Calu3 (cell line): ENCODE results near the gene AP3B1. TPM values are rescaled to one million over a fixed set of nuclear protein-coding genes. Genes with fewer than 3 reads are reported as not detected.
A peak's percentile ranks its signal among the peaks of the same experiment; 100 is the strongest.

Experiments
- BruUV-seq: library from RNA; stranded (reverse); fragments of 400-500 nt; replicated peaks from 2 replicates; lab custom pipeline; 2021; lab: Mats Ljungman, UMichigan
- CTCF ChIA-PET: fragments of 300-600 bp; sonication (Branson Sonifier 250); formaldehyde crosslinking; loops from one replicate; lab custom pipeline; 2022; ENCODE audit warnings: antibody characterized with exemption; lab: Charles Lee
- DNase-seq: peaks from one replicate; pipeline ENCODE4 v3.0.0; 2022
- H3K27ac Mint-ChIP-seq: one replicate; pipeline ENCODE4 v1.8.0; 2022; ENCODE audit warnings: mixed read lengths; ENCODE audit not compliant: unreplicated experiment
- H3K27me3 Mint-ChIP-seq: one replicate; pipeline ENCODE4 v1.8.0; 2022; ENCODE audit warnings: mixed read lengths; ENCODE audit not compliant: unreplicated experiment
- H3K36me3 Mint-ChIP-seq: one replicate; pipeline ENCODE4 v1.8.0; 2022; ENCODE audit warnings: mild to moderate bottlenecking, moderate library complexity, mixed read lengths; ENCODE audit not compliant: insufficient read depth, unreplicated experiment
- H3K4me1 Mint-ChIP-seq: one replicate; pipeline ENCODE4 v1.8.0; 2022; ENCODE audit warnings: mild to moderate bottlenecking, low read depth, mixed read lengths; ENCODE audit not compliant: unreplicated experiment
- H3K4me3 Mint-ChIP-seq: one replicate; pipeline ENCODE4 v1.8.0; 2022; ENCODE audit warnings: mild to moderate bottlenecking, low read depth, moderate library complexity, mixed read lengths; ENCODE audit not compliant: unreplicated experiment
- H3K9me3 Mint-ChIP-seq: one replicate; pipeline ENCODE4 v1.8.0; 2022; ENCODE audit warnings: low read depth, mixed read lengths; ENCODE audit not compliant: unreplicated experiment
- intact Hi-C: fragments of 100-400 bp; cut with micrococcal nuclease; formaldehyde crosslinking; loops from one replicate; pipeline ENCODE4 v1.10.0; 2022; ENCODE audit not compliant: unreplicated experiment
- total RNA-seq: library from RNA; stranded (reverse); gene quantifications from 2 replicates; pipeline ENCODE4 v1.2.3, GENCODE V29; 2022
- TF ChIP-seq, protein P1 (sequence below): fragments of 200-600 bp; IDR thresholded peaks from one replicate; pipeline ENCODE4 v1.8.0; 2022; ENCODE audit warnings: antibody characterized with exemption; ENCODE audit not compliant: unreplicated experiment

The AP3B1 gene
- total RNA-seq, 1 experiment from 2014 or later: 66.9 TPM

DNA sequence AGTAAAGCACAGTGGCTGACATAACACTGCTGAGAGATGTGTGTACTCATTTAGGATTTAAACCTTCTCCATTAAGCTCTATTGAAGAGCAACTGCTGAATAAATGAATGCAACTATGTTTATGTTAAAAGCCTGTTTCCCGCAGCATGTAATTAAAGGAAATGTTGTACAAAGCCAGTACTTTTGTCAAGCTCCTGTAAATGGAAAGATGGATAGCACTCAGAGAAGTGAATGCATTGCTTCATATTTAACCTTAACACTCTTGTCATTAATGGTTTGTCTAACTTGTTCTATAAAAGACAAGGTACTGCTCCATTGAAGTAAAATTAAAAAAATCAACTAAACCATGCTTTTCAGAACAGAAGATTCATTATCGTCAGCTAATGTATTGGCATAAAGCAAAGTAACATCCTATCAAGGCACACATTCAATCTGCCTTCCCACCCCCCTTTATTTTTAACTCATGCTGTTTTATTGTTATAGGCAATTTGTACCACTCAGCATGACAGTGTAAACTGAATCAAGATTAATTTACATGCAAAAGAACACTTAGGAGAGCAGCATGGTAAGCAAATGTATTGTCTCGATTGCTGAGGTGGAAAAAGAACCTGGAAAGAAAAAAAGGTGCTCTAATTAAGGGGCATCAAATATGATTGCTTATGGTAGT lies 277.5 kb downstream of the AP3B1 start:
- BruUV-seq: no TSS peak
- no peak for DNase-seq
- no peaks in the 10 kb centered on the region for H3K27me3 Mint-ChIP-seq
- CTCF ChIA-PET: no interaction called here
- no peaks in the 10 kb centered on the region for H3K9me3 Mint-ChIP-seq
- no peaks in the 10 kb centered on the region for H3K4me1 Mint-ChIP-seq
- intact Hi-C loops: no loop called here
- TF ChIP-seq, protein P1, sequence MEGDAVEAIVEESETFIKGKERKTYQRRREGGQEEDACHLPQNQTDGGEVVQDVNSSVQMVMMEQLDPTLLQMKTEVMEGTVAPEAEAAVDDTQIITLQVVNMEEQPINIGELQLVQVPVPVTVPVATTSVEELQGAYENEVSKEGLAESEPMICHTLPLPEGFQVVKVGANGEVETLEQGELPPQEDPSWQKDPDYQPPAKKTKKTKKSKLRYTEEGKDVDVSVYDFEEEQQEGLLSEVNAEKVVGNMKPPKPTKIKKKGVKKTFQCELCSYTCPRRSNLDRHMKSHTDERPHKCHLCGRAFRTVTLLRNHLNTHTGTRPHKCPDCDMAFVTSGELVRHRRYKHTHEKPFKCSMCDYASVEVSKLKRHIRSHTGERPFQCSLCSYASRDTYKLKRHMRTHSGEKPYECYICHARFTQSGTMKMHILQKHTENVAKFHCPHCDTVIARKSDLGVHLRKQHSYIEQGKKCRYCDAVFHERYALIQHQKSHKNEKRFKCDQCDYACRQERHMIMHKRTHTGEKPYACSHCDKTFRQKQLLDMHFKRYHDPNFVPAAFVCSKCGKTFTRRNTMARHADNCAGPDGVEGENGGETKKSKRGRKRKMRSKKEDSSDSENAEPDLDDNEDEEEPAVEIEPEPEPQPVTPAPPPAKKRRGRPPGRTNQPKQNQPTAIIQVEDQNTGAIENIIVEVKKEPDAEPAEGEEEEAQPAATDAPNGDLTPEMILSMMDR: no peak
- no peak overlapping the region for H3K27ac Mint-ChIP-seq
- H3K4me3 Mint-ChIP-seq: no peak overlapping the region
- no peaks in the 10 kb centered on the region for H3K36me3 Mint-ChIP-seq

DNA sequence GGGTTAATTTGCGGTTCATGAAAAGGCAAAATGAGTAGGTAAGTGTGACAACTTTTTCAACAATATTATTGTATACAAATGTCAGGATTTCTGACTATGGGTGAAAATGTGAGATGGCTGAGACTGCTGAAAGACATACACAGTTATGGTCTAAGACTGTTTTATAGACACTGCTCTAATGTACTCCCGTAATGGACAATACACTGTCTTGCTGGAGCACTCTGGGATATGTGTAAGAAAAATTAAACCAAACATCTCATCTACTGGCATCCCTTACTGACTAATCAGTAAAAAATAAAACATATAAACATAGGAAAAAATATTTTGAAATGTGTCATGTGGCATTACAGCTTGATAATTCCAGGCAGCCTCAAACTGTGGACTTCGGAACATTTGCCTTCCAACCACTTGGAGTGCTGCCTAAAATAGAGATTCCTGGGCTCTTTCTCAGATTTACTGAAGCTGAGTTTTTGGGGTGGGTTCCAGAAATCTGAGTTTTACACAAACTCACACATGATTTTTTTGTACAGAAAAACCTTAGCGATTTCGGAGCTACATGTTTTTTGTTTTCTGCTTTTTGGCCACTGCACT lies 284.5 kb downstream of the AP3B1 start:
- Mint-ChIP-seq H3K27me3 (no peaks in the 10 kb centered on the region), H3K36me3 (no peaks in the 10 kb centered on the region), H3K27ac (no peak overlapping the region), H3K4me1 (peaks cover 7% of the 10 kb centered on the region), H3K9me3 (no peaks in the 10 kb centered on the region), H3K4me3 (no peak overlapping the region)
- no TSS peak for BruUV-seq
- CTCF ChIA-PET: interaction anchor here (0.9 kb wide), 1 partner anchor 12 kb away, joined by 9 read pairs; no protein-coding TSS in a partner anchor
- DNase-seq: no peak
- TF ChIP-seq, protein P1: no peak
- intact Hi-C loops: loop anchor here (10.0 kb wide), 1 partner anchor 365 kb away; no protein-coding TSS in a partner anchor

DNA sequence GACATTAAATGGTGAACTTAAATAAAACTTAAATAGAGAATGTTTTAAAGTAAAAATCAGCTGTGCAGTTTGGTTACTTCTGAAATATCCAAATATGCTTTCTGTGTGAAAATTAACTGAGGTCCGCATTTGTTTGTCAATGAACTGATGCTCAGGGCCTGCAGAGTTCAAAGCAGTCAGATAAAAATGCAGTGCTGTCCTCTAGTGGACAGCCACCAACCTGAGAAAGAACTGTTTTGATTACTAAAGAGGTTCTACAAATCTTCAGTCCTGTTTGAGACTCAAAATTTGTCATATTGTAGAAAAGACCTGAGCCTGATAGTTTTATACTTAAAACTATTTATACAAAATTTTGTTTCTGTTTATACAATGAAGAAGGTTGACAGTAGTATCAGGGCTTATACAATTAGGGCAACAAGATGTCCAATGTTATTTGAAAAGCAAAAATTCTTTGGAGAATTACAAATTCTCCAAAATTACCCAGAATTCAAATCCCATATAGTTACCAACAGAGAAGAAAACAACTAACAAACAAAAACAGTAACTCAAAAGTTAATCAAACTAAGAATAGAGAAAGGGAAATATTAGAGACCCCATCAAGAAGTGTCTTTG lies 286.0 kb downstream of the AP3B1 start:
- Mint-ChIP-seq H3K36me3 (no peaks in the 10 kb centered on the region), H3K4me1 (peaks cover 12% of the 10 kb centered on the region), H3K27ac (no peak overlapping the region), H3K9me3 (no peaks in the 10 kb centered on the region), H3K27me3 (no peaks in the 10 kb centered on the region), H3K4me3 (no peak overlapping the region)
- TF ChIP-seq, protein P1: peak; percentile 71
- intact Hi-C loops: loop anchor here (1.0 to 10.0 kb wide), 3 partner anchors 364 to 490 kb away; no protein-coding TSS in a partner anchor
- DNase-seq: peak; percentile 29
- BruUV-seq: no TSS peak
- CTCF ChIA-PET: interaction anchor here (0.6 kb wide), 1 partner anchor 453 kb away, joined by 5 read pairs; no protein-coding TSS in a partner anchor

DNA sequence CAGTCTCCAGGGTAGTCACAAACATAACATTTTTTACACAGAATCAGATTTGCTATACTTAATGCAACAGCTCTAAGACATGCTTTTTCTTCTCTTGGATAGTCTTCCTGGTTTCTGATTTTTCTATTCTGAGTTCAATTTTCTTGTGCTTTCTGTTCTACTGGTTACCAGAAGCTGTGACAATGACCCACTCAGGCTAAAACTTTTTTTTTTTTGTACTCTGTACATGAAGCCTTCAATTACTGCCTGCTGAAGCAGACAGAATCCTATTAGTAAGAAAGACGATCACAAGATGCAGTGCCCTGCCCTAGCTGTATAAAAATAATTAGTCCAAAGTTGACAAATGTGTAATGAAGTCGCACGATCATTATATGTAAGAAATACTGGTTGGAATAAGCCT lies 287.3 kb downstream of the AP3B1 start:
- no peak overlapping the region for H3K4me3 Mint-ChIP-seq
- no peaks in the 10 kb centered on the region for H3K36me3 Mint-ChIP-seq
- no peaks in the 10 kb centered on the region for H3K27me3 Mint-ChIP-seq
- H3K27ac Mint-ChIP-seq: no peak overlapping the region
- no TSS peak for BruUV-seq
- H3K4me1 Mint-ChIP-seq: peaks cover 12% of the 10 kb centered on the region
- intact Hi-C loops: loop anchor here (10.0 kb wide), 1 partner anchor 362 kb away; no protein-coding TSS in a partner anchor
- CTCF ChIA-PET: interaction anchor here (0.5 kb wide), 1 partner anchor 376 kb away, joined by 3 read pairs; no protein-coding TSS in a partner anchor
- H3K9me3 Mint-ChIP-seq: no peaks in the 10 kb centered on the region
- no peak for DNase-seq
- TF ChIP-seq, protein P1: no peak
